Activated CD4-positive, alpha-beta memory T cell treated with anti-CD3 and anti-CD28 coated beads for 36 hours (primary cell): Measurements from ENCODE around the gene FOXJ2. TPM values are rescaled to one million over a fixed set of nuclear protein-coding genes. Genes with fewer than 3 reads are reported as not detected.

Experiments
- CTCF ChIA-PET: fragments of 350-600 bp; sonication (Branson Sonifier 250); formaldehyde crosslinking; loops from one replicate; lab custom pipeline; 2021; ENCODE audit warnings: antibody characterized with exemption, inconsistent platforms; lab: Charles Lee
- POLR2A ChIA-PET: fragments of 350-600 bp; sonication (Branson Sonifier 250); formaldehyde crosslinking; loops from one replicate; lab custom pipeline; 2021; ENCODE audit warnings: antibody characterized with exemption; lab: Charles Lee
- DNase-seq: peaks from one replicate; pipeline ENCODE4 v3.0.0-alpha.2; 2020
- H3K27ac Mint-ChIP-seq: one replicate; pipeline ENCODE4 v1.8.0; 2021; ENCODE audit warnings: mixed read lengths
- H3K27me3 Mint-ChIP-seq: one replicate; pipeline ENCODE4 v1.8.0; 2021; ENCODE audit warnings: mixed read lengths
- H3K36me3 Mint-ChIP-seq: one replicate; pipeline ENCODE4 v1.8.0; 2021; ENCODE audit warnings: mixed read lengths
- H3K4me1 Mint-ChIP-seq: one replicate; pipeline ENCODE4 v1.8.0; 2021; ENCODE audit warnings: low read depth, mixed read lengths
- H3K4me3 Mint-ChIP-seq: one replicate; pipeline ENCODE4 v1.8.0; 2021; ENCODE audit warnings: mild to moderate bottlenecking, mixed read lengths
- H3K9me3 Mint-ChIP-seq: one replicate; pipeline ENCODE4 v1.8.0; 2021; ENCODE audit warnings: mixed read lengths
- intact Hi-C: fragments of 100-400 bp; cut with micrococcal nuclease; formaldehyde crosslinking; loops from one replicate; pipeline ENCODE4 v1.15.1; 2023
- total RNA-seq, 2 experiments: library from RNA; stranded (reverse); gene quantifications; one replicate each; pipeline ENCODE4 v1.2.3, GENCODE V29; 2021

The FOXJ2 gene
- total RNA-seq, 2 experiments from 2014 or later: 16.7 to 17.1 TPM

GRCh38 chr12:8045952-8046944 lies 13.7 kb downstream of the FOXJ2 start:
- Mint-ChIP-seq H3K27ac (peak overlapping the region; percentile 45), H3K9me3 (no peaks in the 10 kb centered on the region), H3K36me3 (peaks cover 50% of the 10 kb centered on the region), H3K4me1 (peaks cover 18% of the 10 kb centered on the region), H3K27me3 (no peaks in the 10 kb centered on the region), H3K4me3 (no peak overlapping the region)
- DNase-seq: peak; percentile 88
- ChIA-PET POLR2A (no interaction called here), CTCF (interaction anchor here (0.6 to 10.3 kb wide), 22 partner anchors 8 to 403 kb away, joined by 3 to 263 read pairs (median 5); partner anchors contain the start of genes C3AR1 and FOXJ2)
- intact Hi-C loops: loop anchor here (1.0 kb wide), 3 partner anchors 20 to 36 kb away; partner anchors contain the start of genes C3AR1 and NECAP1

- Mint-ChIP-seq H3K27ac (no peak overlapping the region), H3K9me3 (no peaks in the 10 kb centered on the region), H3K4me3 (no peak overlapping the region), H3K27me3 (no peaks in the 10 kb centered on the region), H3K4me1 (peaks cover 18% of the 10 kb centered on the region), H3K36me3 (peaks cover 50% of the 10 kb centered on the region)
- POLR2A ChIA-PET: no interaction called here
- intact Hi-C loops: no loop called here
- no peak for DNase-seq
- CTCF ChIA-PET: interaction anchor here (1.1 to 10.3 kb wide), 2 partner anchors 14 to 30 kb away, joined by 3 to 263 read pairs; no protein-coding TSS in a partner anchor
Observed at GRCh38 chr12:8047842-8048241, 15.3 kb downstream of the FOXJ2 start.

- Mint-ChIP-seq H3K4me1 (peaks cover 18% of the 10 kb centered on the region), H3K27me3 (no peaks in the 10 kb centered on the region), H3K4me3 (no peak overlapping the region), H3K36me3 (peaks cover 43% of the 10 kb centered on the region), H3K9me3 (no peaks in the 10 kb centered on the region), H3K27ac (peak overlapping the region; percentile 24)
- intact Hi-C loops: no loop called here
- CTCF ChIA-PET: interaction anchor here (1.0 to 10.3 kb wide), 3 partner anchors 15 to 28 kb away, joined by 3 to 263 read pairs (median 3); partner anchors contain the start of gene FOXJ2
- POLR2A ChIA-PET: no interaction called here
- DNase-seq: no peak
Observed at GRCh38 chr12:8048906-8049305, 16.4 kb downstream of the FOXJ2 start.

- no peak overlapping the region for H3K27ac Mint-ChIP-seq
- intact Hi-C loops: no loop called here
- no peak overlapping the region for H3K4me3 Mint-ChIP-seq
- peaks cover 40% of the 10 kb centered on the region for H3K36me3 Mint-ChIP-seq
- no peak for DNase-seq
- ChIA-PET CTCF (interaction anchor here (10.3 kb wide), 1 partner anchor 27 kb away, joined by 263 read pairs; no protein-coding TSS in a partner anchor), POLR2A (no interaction called here)
- H3K9me3 Mint-ChIP-seq: no peaks in the 10 kb centered on the region
- peaks cover 18% of the 10 kb centered on the region for H3K4me1 Mint-ChIP-seq
- no peaks in the 10 kb centered on the region for H3K27me3 Mint-ChIP-seq
Observed at GRCh38 chr12:8050600-8051250, 18.2 kb downstream of the FOXJ2 start.

DNA sequence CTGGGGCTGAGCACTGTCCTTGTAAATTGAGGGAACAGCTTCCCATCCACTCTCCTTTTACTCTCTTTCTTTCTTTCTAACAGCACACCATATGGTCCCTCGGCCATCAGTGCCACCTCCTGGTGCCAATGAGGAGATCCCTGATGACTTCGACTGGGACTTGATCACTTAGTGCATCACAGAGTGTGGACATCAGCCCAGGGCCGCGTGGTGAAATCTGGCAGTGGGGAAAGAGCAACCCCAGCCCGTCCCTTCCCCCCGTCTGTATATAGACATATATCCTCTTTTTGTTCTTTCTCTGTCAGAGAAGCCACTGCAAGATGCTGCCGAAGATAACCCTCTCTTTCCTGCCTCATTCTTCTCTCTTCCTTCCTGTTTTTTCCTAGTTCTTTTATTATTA lies 20.2 kb downstream of the FOXJ2 start:
- no peak overlapping the region for H3K27ac Mint-ChIP-seq

GRCh38 chr12:8054816-8055215 lies 22.3 kb downstream of the FOXJ2 start:
- H3K27me3 Mint-ChIP-seq: no peaks in the 10 kb centered on the region
- POLR2A ChIA-PET: interaction anchor here (0.9 kb wide), 1 partner anchor 16 kb away, joined by 3 read pairs; no protein-coding TSS in a partner anchor

More for the DNA sequence above, 20.2 kb downstream of the FOXJ2 start:
- no peaks in the 10 kb centered on the region for H3K27me3 Mint-ChIP-seq
- H3K36me3 Mint-ChIP-seq: peaks cover 24% of the 10 kb centered on the region
- DNase-seq: no peak
- intact Hi-C loops: no loop called here
- peaks cover 20% of the 10 kb centered on the region for H3K4me1 Mint-ChIP-seq
- POLR2A ChIA-PET: no interaction called here
- CTCF ChIA-PET: interaction anchor here (0.9 to 1.5 kb wide), 2 partner anchors 25 kb away, joined by 3 read pairs; no protein-coding TSS in a partner anchor
- H3K4me3 Mint-ChIP-seq: no peak overlapping the region
- no peaks in the 10 kb centered on the region for H3K9me3 Mint-ChIP-seq

GRCh38 chr12:8057306-8057705 lies 24.8 kb downstream of the FOXJ2 start:
- intact Hi-C loops: no loop called here
- CTCF ChIA-PET: interaction anchor here (4.6 to 4.8 kb wide), 2 partner anchors 12 to 20 kb away, joined by 18 to 27 read pairs; no protein-coding TSS in a partner anchor
- H3K27me3 Mint-ChIP-seq: no peaks in the 10 kb centered on the region
- no peak for DNase-seq
- H3K27ac Mint-ChIP-seq: no peak overlapping the region
- H3K9me3 Mint-ChIP-seq: no peaks in the 10 kb centered on the region
- POLR2A ChIA-PET: interaction anchor here (0.6 kb wide), 1 partner anchor 55 kb away, joined by 5 read pairs; no protein-coding TSS in a partner anchor
- peaks cover 16% of the 10 kb centered on the region for H3K4me1 Mint-ChIP-seq
- peaks cover 10% of the 10 kb centered on the region for H3K36me3 Mint-ChIP-seq
- H3K4me3 Mint-ChIP-seq: no peak overlapping the region

More at GRCh38 chr12:8054816-8055215, 22.3 kb downstream of the FOXJ2 start:
- Mint-ChIP-seq H3K4me3 (no peak overlapping the region), H3K36me3 (peaks cover 10% of the 10 kb centered on the region), H3K27ac (no peak overlapping the region), H3K4me1 (peaks cover 15% of the 10 kb centered on the region), H3K9me3 (no peaks in the 10 kb centered on the region)
- CTCF ChIA-PET: interaction anchor here (0.8 to 4.8 kb wide), 3 partner anchors 9 to 23 kb away, joined by 3 to 27 read pairs (median 5); no protein-coding TSS in a partner anchor
- intact Hi-C loops: no loop called here
- DNase-seq: no peak

DNA sequence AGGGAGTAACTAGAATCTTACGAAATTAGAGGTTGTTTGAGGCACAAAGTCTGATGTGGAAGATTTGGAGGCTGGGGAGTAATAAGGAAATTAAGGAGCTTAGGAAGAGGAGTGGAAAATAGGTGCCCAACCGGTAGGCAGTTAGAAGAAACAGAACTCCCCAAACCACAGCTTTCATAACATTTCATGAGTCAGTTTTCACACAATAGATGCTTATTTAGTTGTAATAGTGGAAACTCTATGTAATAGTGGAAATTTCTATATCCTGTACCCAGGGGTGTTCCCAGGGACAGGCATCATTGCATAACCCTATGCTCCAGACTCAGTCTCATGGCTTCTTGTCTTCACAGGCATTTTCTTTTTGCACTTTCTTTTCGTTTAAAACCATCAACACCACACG lies 25.3 kb downstream of the FOXJ2 start:
- intact Hi-C loops: loop anchor here (1.0 kb wide), 1 partner anchor 8 kb away; the partner anchor contains the start of gene C3AR1

DNA sequence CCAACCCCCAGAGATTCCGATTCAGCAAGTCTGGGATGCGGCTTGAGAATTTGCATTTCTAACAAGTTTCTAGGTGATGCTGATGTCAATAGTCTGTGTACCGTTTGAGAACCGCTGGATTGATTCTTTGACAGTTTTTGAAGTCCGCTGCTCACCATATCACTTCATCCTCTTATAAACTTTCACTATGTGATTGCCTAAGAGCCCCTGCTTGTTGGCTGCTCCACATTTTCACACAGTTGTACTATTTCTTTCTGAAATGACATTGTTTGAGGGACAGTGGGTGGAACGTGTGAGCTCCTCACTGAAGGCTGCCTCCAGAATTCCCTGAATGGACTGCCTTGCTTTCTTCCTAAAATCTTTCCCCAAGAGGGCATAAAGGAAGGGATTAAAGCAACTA lies 26.0 kb downstream of the FOXJ2 start:
- Mint-ChIP-seq H3K4me1 (peaks cover 16% of the 10 kb centered on the region), H3K27ac (no peak overlapping the region), H3K36me3 (peaks cover 4% of the 10 kb centered on the region), H3K27me3 (no peaks in the 10 kb centered on the region), H3K4me3 (no peak overlapping the region), H3K9me3 (no peaks in the 10 kb centered on the region)
- ChIA-PET POLR2A (no interaction called here), CTCF (interaction anchor here (4.6 kb wide), 1 partner anchor 19 kb away, joined by 18 read pairs; no protein-coding TSS in a partner anchor)
- no peak for DNase-seq
- intact Hi-C loops: loop anchor here (1.0 kb wide), 1 partner anchor 8 kb away; the partner anchor contains the start of gene C3AR1

More for the DNA sequence above, 25.3 kb downstream of the FOXJ2 start:
- peaks cover 16% of the 10 kb centered on the region for H3K4me1 Mint-ChIP-seq
- ChIA-PET POLR2A (no interaction called here), CTCF (interaction anchor here (4.6 to 4.8 kb wide), 2 partner anchors 12 to 20 kb away, joined by 18 to 27 read pairs; no protein-coding TSS in a partner anchor)
- H3K27me3 Mint-ChIP-seq: no peaks in the 10 kb centered on the region
- no peak overlapping the region for H3K27ac Mint-ChIP-seq
- no peaks in the 10 kb centered on the region for H3K9me3 Mint-ChIP-seq
- no peak for DNase-seq
- peaks cover 4% of the 10 kb centered on the region for H3K36me3 Mint-ChIP-seq
- H3K4me3 Mint-ChIP-seq: no peak overlapping the region

DNA sequence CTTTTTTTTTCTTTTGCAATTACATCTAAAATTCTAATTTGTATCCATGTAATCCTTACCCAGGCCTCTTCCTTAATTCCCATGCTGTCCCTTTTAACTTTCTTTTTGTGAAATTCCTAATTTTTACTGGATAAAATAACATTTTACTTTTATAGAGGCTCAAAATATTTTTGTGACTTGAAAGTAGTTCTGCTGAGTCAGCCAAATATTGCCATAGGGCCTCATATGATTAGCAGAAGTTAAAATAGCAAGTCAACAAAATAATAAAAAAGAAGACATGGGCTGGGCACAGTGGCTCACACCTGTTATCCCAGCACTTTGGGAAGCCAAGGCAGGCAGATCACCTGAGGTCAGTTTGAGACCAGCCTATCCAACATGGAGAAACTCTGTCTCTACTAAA lies 31.6 kb downstream of the FOXJ2 start:
- CTCF ChIA-PET: no interaction called here
- H3K4me1 Mint-ChIP-seq: peaks cover 26% of the 10 kb centered on the region
- DNase-seq: no peak
- POLR2A ChIA-PET: no interaction called here
- no peak overlapping the region for H3K27ac Mint-ChIP-seq
- no peak overlapping the region for H3K4me3 Mint-ChIP-seq
- no peaks in the 10 kb centered on the region for H3K36me3 Mint-ChIP-seq
- intact Hi-C loops: no loop called here
- no peaks in the 10 kb centered on the region for H3K9me3 Mint-ChIP-seq
- H3K27me3 Mint-ChIP-seq: no peaks in the 10 kb centered on the region

- Mint-ChIP-seq H3K36me3 (no peaks in the 10 kb centered on the region), H3K27ac (peak within 1 kb of the TSS; percentile 63), H3K4me1 (peaks cover 40% of the 10 kb centered on the region), H3K4me3 (peak within 1 kb of the TSS; percentile 31), H3K9me3 (no peaks in the 10 kb centered on the region), H3K27me3 (no peaks in the 10 kb centered on the region)
- ChIA-PET CTCF (interaction anchor here (0.6 to 3.3 kb wide), 6 partner anchors 13 to 224 kb away, joined by 3 to 28 read pairs (median 4); no protein-coding TSS in a partner anchor), POLR2A (interaction anchor here (0.6 to 1.1 kb wide), 4 partner anchors 23 to 130 kb away, joined by 3 to 4 read pairs (median 3); partner anchors contain the start of gene SLC2A3)
- peak; percentile 55 for DNase-seq
- intact Hi-C loops: loop anchor here (1.0 kb wide), 3 partner anchors 8 to 20 kb away; partner anchors contain the start of gene NECAP1
Observed at GRCh38 chr12:8065991-8066594, 33.6 kb downstream of the FOXJ2 start, which contains the start of gene C3AR1. Gene C3AR1 (minus strand): TSS chr12:8066359. CDS start chr12:8060185, 6,174 bp downstream.
